ENCODE data around the gene SKAP1.

DNA sequence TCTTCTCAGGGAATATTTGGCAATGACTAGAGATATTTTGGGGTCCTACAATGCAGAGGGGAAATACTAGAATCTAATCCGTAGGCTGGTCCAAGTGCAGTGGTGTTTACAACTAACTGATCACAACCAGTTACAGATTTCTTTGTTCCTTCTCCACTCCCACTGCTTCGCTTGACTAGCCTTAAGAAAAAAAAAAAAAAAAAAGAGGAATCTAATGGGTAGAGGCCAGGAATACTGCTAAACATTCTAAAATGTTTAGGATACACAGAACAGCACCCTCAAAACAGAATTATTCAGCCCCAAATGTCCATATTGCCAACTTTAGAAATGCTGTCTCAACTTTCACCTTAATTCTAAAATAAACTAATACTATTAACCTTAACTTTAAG, 49.0 kb upstream of the SKAP1 start:
- TF ChIP-seq, protein P1, sequence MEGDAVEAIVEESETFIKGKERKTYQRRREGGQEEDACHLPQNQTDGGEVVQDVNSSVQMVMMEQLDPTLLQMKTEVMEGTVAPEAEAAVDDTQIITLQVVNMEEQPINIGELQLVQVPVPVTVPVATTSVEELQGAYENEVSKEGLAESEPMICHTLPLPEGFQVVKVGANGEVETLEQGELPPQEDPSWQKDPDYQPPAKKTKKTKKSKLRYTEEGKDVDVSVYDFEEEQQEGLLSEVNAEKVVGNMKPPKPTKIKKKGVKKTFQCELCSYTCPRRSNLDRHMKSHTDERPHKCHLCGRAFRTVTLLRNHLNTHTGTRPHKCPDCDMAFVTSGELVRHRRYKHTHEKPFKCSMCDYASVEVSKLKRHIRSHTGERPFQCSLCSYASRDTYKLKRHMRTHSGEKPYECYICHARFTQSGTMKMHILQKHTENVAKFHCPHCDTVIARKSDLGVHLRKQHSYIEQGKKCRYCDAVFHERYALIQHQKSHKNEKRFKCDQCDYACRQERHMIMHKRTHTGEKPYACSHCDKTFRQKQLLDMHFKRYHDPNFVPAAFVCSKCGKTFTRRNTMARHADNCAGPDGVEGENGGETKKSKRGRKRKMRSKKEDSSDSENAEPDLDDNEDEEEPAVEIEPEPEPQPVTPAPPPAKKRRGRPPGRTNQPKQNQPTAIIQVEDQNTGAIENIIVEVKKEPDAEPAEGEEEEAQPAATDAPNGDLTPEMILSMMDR (IDR thresholded peaks at IDR 0.05), result no peak
- no peak for TF ChIP-seq POLR2A (IDR thresholded peaks at IDR 0.05)

All from heart left ventricle (tissue), 13 donors.